EL (cell line): ENCODE data around the gene CD8A.
"Not testable (repeated sequence)": the region's sequence is repeated elsewhere in the genome, so short reads cannot be mapped to it uniquely, and the experiment has no call there.

Experiments used
- DNase-seq: peaks from one replicate; pipeline ENCODE4 v3.0.0-alpha.2; 2016

Gene CD8A

GRCh38 chr2:86776532-86776931 lies 14.2 kb downstream of the CD8A start:
- no peak for DNase-seq

GRCh38 chr2:86775338-86775737 lies 15.4 kb downstream of the CD8A start:
- no peak for DNase-seq

GRCh38 chr2:86774862-86775261 lies 15.9 kb downstream of the CD8A start:
- no peak for DNase-seq

GRCh38 chr2:86772611-86773010 lies 18.1 kb downstream of the CD8A start:
- no peak for DNase-seq

DNA sequence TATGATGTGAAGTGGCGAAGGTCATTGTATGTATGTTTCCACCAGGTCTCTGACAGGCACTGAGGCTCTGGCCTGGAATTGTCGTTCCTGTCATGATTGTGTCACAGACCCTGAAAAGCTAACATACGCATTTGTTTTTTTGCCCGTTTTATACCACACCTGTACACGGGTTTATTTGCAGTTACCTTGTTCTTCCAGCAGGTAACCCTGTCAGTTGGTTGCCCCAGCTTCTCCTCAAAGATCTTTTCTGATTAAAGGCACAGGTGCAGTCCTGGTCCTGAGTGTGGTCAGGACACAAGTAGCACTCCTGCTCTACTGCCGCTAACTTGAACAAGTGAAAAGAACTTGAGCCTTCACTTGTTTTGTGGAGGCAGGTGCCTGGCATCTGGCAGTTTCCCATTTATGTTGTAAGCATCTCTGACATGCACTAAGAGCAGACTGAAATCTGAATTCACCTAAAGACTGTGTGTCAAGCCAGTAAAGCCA lies 19.9 kb downstream of the CD8A start:
- DNase-seq: no peak

DNA sequence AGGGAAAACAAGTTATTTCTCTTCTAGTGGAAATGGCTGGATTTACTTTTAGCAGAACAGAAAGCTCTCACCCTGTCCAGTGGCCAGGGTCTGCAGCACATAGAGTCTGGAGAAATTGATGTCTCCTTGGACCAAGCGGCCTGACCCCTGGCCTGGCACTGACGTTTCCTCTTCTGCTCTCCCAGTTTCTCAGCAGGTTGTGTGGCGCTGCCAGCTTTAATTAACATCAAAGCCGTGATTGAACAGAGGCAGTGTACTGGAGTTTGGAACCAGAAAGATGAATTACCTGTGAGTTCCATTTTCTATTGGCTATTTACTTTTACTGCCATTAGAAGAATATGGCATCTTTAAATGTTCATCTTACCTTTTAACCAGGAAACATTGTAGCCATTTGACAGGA lies 20.9 kb downstream of the CD8A start:
- DNase-seq: no peak

DNA sequence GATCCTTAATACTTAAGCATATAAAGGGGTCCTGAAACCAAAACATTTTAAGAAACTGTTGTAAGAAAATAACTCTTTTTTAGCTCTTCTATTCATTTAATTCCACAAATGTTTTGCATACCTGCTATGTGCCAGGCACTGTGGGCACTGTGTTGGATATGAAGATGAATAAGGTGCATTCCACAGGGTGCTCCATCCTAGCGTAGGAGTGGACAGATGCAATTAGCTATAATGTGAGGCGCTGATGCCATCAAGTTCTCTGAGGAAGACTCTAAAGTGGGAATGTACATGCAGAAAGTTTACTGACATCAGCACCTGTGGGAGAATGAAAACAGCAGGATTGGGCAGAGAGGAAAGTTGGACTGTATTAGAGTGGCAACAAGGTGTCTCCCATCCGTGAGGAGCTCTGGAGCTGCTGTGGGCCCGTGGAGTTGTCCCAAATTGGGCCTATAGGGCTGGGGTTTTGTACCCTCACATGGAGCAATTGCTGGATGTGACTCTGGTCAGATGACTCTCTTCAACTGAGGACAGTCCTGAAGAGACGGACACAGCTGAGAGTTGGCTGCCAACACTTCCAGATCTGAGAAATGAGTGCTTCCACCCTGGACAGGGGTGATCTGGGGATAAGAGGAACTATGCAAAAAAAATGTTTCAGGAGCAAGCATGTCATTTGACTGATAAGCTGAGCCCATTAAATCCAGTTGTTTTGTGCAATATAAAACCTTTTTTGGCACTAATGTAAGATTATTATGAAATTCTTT lies 22.3 kb downstream of the CD8A start:
- no peak for DNase-seq

- DNase-seq: no peak
Observed at GRCh38 chr2:86765310-86765695, 25.4 kb downstream of the CD8A start.

GRCh38 chr2:86764661-86765309 lies 25.9 kb downstream of the CD8A start:
- peak; percentile 36 for DNase-seq

- DNase-seq: no peak
Observed at GRCh38 chr2:86760371-86760770, 30.3 kb downstream of the CD8A start.

- DNase-seq: no peak
Observed at GRCh38 chr2:86758405-86758804, 32.3 kb downstream of the CD8A start.

- no peak for DNase-seq
Observed at GRCh38 chr2:86753606-86754005, 37.1 kb downstream of the CD8A start.

GRCh38 chr2:86752934-86753333 lies 37.8 kb downstream of the CD8A start:
- DNase-seq: no peak

GRCh38 chr2:86751778-86752177 lies 38.9 kb downstream of the CD8A start:
- DNase-seq: no peak

- no peak for DNase-seq
Observed at GRCh38 chr2:86750240-86750839, 40.4 kb downstream of the CD8A start.

GRCh38 chr2:86747711-86748639 lies 42.7 kb downstream of the CD8A start:
- DNase-seq: peak; percentile 71

- no peak for DNase-seq
Observed at GRCh38 chr2:86746939-86747338, 43.8 kb downstream of the CD8A start.

- DNase-seq: no peak
Observed at GRCh38 chr2:86744152-86744551, 46.6 kb downstream of the CD8A start.

DNA sequence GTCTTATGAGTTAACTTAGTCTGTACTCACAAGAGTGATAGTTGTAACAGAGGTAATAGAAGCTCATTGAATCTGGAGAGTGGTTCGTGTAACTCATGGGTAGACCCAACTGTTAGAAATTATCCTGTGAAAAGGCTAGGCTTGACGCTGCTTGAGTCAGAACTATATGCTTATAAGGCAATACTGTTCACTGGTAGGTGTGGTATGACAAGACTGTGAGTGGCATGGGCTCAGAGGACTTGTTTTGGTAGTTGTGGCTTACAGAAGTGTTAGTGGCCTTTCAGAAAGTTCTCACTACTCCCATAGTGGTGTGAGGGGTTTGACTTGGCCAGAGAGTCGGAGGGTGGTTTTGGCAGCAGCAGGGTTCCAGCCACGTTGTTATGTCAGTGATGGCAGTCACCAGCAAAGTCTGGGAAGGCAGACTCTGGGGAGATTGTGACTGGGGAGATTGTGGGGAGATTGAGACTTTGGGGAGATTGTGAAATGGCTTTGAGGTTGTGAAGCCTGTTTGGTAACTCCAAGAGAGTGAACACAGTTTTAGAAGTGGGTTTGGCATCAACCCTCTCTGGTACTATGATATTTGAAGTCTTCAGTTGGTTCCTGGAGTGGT lies 48.7 kb downstream of the CD8A start:
- DNase-seq: not testable (repeated sequence)

- not testable (repeated sequence) for DNase-seq
Observed at GRCh38 chr2:86739889-86740288, 50.8 kb downstream of the CD8A start.

- not testable (repeated sequence) for DNase-seq
Observed at GRCh38 chr2:86739485-86739884, 51.2 kb downstream of the CD8A start.

GRCh38 chr2:86734896-86735295 lies 55.8 kb downstream of the CD8A start:
- not testable (repeated sequence) for DNase-seq
